ENCODE data around the gene ACSS2.
A peak's percentile ranks its signal among the peaks of the same experiment; 100 is the strongest.

ACSS2 gene

DNA sequence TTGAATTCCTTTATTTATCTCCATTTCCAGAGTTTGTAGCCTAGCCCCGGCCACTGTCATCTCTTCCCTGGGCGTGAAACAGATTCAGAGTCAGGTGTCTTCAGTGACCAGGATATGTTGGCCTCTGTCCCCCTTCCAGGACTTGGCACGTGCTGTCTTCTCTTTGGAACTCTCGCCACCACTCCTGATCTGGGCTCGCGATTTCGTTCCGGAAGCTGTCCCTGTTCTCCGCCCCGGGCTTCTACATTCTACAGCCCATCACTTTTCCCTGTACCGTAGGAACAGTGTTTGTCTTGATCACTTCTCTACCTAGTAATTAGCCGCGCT, 78.5 kb downstream of the ACSS2 start:
- no peaks in the 10 kb centered on the region for H3K9me3 ChIP-seq (ENCODE audit: insufficient read depth, low read depth, low read length)
- peak overlapping the region; percentile 84 for H3K4me3 ChIP-seq (ENCODE audit: low read length)
- peaks cover 5% of the 10 kb centered on the region; the same call in 1 of the 2 replicates for H3K27me3 ChIP-seq (ENCODE audit: insufficient read depth, low read length)
- peaks cover 2% of the 10 kb centered on the region; the same call in 1 of the 2 replicates for H3K4me1 ChIP-seq (ENCODE audit: insufficient read depth, low read length)
- peaks cover 4% of the 10 kb centered on the region; the same call in 1 of the 2 replicates for H3K36me3 ChIP-seq (ENCODE audit: insufficient read depth, low read depth, low read length)
- no peak overlapping the region for H3K27ac ChIP-seq (ENCODE audit: low read length)
- peak overlapping the region; percentile 89; the same call in 1 of the 2 replicates for H3K9ac ChIP-seq (ENCODE audit: low read depth, low read length)

DNA sequence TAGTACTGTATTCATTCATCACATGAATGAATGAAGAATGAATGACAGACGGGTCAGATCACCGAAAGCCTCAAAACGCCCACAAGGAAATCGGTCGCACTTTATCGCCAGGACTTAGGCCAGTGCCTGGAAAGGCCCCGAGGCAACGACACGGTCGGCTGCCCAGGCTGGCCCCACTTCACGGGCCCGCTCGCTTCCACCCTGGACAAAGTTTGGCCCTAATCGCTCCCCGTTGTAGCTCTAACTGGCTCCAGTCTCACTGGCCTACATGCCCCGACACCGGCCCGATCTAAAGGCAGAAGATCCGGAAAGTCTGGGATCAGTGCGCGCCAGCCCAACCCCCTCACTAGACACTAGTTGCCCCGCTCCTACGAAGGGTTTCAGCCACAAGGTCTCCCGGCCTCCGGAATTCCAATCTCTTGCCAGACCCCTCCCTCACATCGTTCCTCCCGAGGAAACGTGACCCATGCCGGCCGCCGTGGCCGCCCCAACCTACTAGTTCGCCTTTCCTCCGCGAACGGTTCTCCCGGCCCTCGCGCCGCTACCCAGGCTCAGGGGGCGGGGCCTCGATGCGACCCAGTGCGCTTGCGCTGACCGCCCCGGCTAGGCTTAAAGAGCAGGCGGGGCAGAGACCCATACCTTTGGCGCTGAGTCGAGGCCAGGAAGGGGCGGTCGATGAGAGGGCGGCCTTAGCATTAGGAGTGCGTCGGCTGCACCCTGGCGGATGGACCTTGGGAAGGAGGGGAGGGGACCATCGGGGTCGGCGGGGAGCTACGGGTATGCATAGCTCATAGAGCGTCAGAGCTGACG, 79.0 kb downstream of the ACSS2 start, which contains the start of the genes GSS and MYH7B:
TSS of gene GSS (minus strand) at position 576 of the 810 bp plus-strand sequence. CDS start 3,954 bp downstream, outside the sequence.
TSS of gene MYH7B (plus strand) at position 638 of the 810 bp plus-strand sequence. CDS start 22,138 bp downstream, outside the sequence.
- Histone ChIP-seq H3K4me1 (ENCODE audit: insufficient read depth, low read length) (peaks cover 2% of the 10 kb centered on the region; the same call in 1 of the 2 replicates), H3K27ac (ENCODE audit: low read length) (no peak within 1 kb of the TSS), H3K27me3 (ENCODE audit: insufficient read depth, low read length) (peaks cover 5% of the 10 kb centered on the region; the same call in 1 of the 2 replicates), H3K9me3 (ENCODE audit: insufficient read depth, low read depth, low read length) (no peaks in the 10 kb centered on the region), H3K9ac (ENCODE audit: low read depth, low read length) (peak within 1 kb of the TSS; percentile 89), H3K36me3 (ENCODE audit: insufficient read depth, low read depth, low read length) (no peaks in the 10 kb centered on the region), H3K4me3 (ENCODE audit: low read length) (peak within 1 kb of the TSS; percentile 84)

DNA sequence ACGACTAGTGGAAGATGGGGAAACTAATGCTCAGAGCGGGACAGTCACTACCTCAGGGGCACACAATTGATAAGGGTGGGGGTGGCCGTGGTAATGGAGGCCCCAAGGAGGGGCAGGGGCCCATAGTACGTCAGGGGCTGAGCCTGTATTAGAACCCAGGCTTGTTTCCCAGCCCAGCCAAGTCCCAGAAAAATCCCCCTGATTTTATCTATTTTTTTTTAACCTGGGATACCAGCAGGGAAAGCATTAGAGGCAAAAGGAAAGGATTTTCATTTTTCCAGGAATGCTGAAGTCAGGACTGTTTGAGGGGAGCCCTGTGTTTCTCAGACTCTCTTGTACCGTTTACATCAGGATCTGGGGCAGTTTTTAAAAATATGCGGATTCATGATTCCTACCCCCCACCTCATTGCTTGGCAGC, 79.6 kb downstream of the ACSS2 start:
- H3K4me3 ChIP-seq (ENCODE audit: low read length): peak overlapping the region; percentile 84; the same call in 1 of the 2 replicates
- no peaks in the 10 kb centered on the region for H3K36me3 ChIP-seq (ENCODE audit: insufficient read depth, low read depth, low read length)
- H3K27ac ChIP-seq (ENCODE audit: low read length): no peak overlapping the region
- H3K9ac ChIP-seq (ENCODE audit: low read depth, low read length): peak overlapping the region; percentile 65; the same call in 1 of the 2 replicates
- H3K27me3 ChIP-seq (ENCODE audit: insufficient read depth, low read length): peaks cover 5% of the 10 kb centered on the region; the same call in 1 of the 2 replicates
- peaks cover 2% of the 10 kb centered on the region; the same call in 1 of the 2 replicates for H3K4me1 ChIP-seq (ENCODE audit: insufficient read depth, low read length)
- no peaks in the 10 kb centered on the region for H3K9me3 ChIP-seq (ENCODE audit: insufficient read depth, low read depth, low read length)

DNA sequence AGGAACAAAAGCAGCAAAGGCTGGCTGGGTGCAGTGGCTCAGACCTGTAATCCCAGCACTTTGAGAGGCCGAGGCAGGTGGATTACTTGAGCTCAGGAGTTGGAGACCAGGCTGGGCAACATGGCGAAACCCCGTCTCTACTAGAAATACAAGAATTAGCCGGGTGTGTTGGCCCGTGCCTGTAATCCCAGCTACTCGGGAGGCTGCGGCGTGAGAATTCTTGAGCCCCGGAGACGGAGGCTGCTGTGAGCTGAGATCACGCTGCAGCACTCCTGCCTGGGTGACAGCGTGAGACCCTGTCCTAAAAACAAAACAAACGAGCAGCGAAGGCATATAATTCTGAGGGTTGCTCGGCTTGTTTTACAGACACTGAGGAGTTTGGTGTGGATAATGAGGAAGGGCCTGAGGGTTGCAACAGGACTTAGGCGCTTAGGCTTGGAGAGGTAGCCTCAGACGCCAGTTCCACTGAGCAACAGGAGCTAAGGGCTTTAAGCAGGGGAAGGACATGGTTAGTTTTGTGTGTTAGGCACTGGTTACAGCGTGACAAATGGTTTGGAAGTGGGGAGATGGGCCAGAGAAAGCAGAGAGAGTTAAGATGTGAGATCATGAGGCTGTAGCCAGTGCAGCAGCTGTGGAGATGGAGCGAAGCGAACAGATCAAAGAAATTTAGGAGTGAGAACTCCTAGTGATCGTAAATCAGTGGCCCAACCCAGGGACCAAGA, 80.5 kb downstream of the ACSS2 start:
- no peak overlapping the region for H3K27ac ChIP-seq (ENCODE audit: low read length)
- H3K9me3 ChIP-seq (ENCODE audit: insufficient read depth, low read depth, low read length): no peaks in the 10 kb centered on the region
- no peak overlapping the region for H3K9ac ChIP-seq (ENCODE audit: low read depth, low read length)
- peaks cover 2% of the 10 kb centered on the region; the same call in 1 of the 2 replicates for H3K4me1 ChIP-seq (ENCODE audit: insufficient read depth, low read length)
- peaks cover 5% of the 10 kb centered on the region; the same call in 1 of the 2 replicates for H3K27me3 ChIP-seq (ENCODE audit: insufficient read depth, low read length)
- no peaks in the 10 kb centered on the region for H3K36me3 ChIP-seq (ENCODE audit: insufficient read depth, low read depth, low read length)
- no peak overlapping the region for H3K4me3 ChIP-seq (ENCODE audit: low read length)

DNA sequence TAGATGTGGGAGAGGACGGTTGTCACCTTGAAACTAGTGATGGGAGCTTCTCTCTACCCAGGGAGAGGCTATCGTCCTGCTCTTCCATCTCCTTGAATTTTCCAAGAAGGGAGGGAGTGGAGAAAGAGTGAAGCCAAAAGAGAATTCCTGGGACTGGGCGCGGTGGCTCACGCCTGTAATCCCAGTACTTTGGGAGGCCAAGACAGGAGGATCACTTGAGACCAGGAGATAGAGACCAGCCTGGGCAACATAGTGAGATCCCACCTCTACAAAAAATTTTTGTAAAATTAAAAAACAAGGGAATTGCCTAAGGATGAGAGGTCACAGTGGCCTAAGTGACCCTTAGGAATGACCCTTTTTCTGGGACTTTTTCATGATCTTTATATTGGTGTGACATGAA, 88.1 kb downstream of the ACSS2 start:
- no peaks in the 10 kb centered on the region for H3K4me1 ChIP-seq (ENCODE audit: insufficient read depth, low read length)
- no peak overlapping the region for H3K9ac ChIP-seq (ENCODE audit: low read depth, low read length)
- H3K27ac ChIP-seq (ENCODE audit: low read length): no peak overlapping the region
- H3K9me3 ChIP-seq (ENCODE audit: insufficient read depth, low read depth, low read length): no peaks in the 10 kb centered on the region
- H3K4me3 ChIP-seq (ENCODE audit: low read length): no peak overlapping the region
- H3K27me3 ChIP-seq (ENCODE audit: insufficient read depth, low read length): no peaks in the 10 kb centered on the region
- H3K36me3 ChIP-seq (ENCODE audit: insufficient read depth, low read depth, low read length): no peaks in the 10 kb centered on the region

DNA sequence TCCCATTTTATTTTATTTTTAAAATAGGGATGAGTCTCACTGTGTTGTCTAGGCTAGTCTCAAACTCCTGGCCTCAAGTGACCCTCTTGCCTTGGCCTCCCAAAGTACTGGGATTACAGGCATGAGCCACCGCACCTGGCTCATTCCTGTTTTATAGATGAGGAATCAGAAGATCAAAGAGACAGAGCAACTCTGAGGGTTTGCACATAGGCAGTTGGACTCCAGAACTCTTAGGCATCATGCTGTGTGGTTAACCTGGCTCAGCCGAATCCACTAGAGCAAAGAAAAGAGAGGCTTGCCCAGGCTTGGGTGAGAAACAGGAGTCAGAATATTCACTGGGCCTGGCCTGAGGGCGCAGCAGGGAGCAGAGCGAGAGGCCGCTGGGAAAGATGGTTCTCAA, 88.6 kb downstream of the ACSS2 start:
- H3K9me3 ChIP-seq (ENCODE audit: insufficient read depth, low read depth, low read length): no peaks in the 10 kb centered on the region
- no peaks in the 10 kb centered on the region for H3K27me3 ChIP-seq (ENCODE audit: insufficient read depth, low read length)
- no peaks in the 10 kb centered on the region for H3K36me3 ChIP-seq (ENCODE audit: insufficient read depth, low read depth, low read length)
- H3K9ac ChIP-seq (ENCODE audit: low read depth, low read length): no peak overlapping the region
- H3K4me3 ChIP-seq (ENCODE audit: low read length): no peak overlapping the region
- no peak overlapping the region for H3K27ac ChIP-seq (ENCODE audit: low read length)
- H3K4me1 ChIP-seq (ENCODE audit: insufficient read depth, low read length): no peaks in the 10 kb centered on the region

DNA sequence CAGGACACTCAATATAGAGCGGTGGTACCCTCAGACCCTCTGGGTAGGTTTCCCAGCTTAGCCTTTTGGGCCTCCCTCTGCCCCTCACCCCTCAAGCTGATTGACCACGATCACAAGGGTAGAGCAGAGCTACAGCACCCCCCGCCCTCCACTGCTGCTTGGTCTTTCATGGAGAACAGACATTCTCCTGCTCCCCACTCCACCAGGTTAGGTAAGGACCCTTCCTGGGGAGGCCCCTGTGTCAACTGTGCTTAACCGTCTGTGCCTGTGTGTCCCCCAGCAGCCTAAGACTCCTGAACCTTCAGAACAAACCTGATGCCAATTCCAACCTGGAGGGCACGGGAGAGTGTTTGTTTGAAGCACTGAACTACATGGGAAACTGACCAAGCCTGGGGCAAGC, 91.0 kb downstream of the ACSS2 start:
- Histone ChIP-seq H3K27ac (ENCODE audit: low read length) (no peak overlapping the region), H3K27me3 (ENCODE audit: insufficient read depth, low read length) (no peaks in the 10 kb centered on the region), H3K36me3 (ENCODE audit: insufficient read depth, low read depth, low read length) (no peaks in the 10 kb centered on the region), H3K4me1 (ENCODE audit: insufficient read depth, low read length) (no peaks in the 10 kb centered on the region), H3K9me3 (ENCODE audit: insufficient read depth, low read depth, low read length) (no peaks in the 10 kb centered on the region), H3K4me3 (ENCODE audit: low read length) (no peak overlapping the region), H3K9ac (ENCODE audit: low read depth, low read length) (no peak overlapping the region)

DNA sequence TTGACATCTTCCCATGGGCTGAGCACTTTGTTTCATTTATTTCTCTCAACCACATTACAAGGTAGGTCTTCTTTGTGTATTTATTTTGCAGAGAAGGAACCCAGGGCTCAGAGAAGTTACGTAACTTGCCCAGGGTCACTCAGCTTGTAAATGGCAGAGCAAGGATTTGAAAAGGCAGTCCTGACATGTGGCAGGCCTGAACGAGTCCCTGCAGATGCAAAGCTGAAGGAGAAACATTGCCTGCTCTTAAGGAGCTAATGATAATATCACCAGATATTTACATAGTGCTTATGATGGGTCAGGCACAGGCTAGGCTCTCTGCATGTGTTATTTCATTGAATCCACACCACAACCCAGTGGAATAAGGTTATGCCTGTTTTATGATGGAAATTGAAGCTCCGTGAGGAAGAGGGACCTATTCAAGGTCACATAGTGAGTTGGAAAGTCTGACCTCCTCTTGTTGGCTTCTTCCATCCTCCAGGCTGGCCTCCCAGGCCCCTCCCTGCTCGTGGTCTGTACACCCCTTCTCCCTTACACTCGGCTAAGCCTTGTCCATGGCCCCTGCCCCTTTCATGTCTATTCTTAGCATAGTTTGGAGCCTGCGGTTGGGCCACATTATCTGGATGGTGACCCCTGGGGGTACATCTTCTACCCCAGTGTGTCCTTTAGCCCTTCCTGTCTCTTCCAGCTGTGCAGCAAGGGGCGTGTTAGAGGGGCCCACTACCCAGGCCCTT, 91.8 kb downstream of the ACSS2 start:
- H3K9ac ChIP-seq (ENCODE audit: low read depth, low read length): no peak overlapping the region
- no peak overlapping the region for H3K4me3 ChIP-seq (ENCODE audit: low read length)
- H3K27me3 ChIP-seq (ENCODE audit: insufficient read depth, low read length): no peaks in the 10 kb centered on the region
- no peaks in the 10 kb centered on the region for H3K4me1 ChIP-seq (ENCODE audit: insufficient read depth, low read length)
- no peak overlapping the region for H3K27ac ChIP-seq (ENCODE audit: low read length)
- no peaks in the 10 kb centered on the region for H3K9me3 ChIP-seq (ENCODE audit: insufficient read depth, low read depth, low read length)
- H3K36me3 ChIP-seq (ENCODE audit: insufficient read depth, low read depth, low read length): no peaks in the 10 kb centered on the region

DNA sequence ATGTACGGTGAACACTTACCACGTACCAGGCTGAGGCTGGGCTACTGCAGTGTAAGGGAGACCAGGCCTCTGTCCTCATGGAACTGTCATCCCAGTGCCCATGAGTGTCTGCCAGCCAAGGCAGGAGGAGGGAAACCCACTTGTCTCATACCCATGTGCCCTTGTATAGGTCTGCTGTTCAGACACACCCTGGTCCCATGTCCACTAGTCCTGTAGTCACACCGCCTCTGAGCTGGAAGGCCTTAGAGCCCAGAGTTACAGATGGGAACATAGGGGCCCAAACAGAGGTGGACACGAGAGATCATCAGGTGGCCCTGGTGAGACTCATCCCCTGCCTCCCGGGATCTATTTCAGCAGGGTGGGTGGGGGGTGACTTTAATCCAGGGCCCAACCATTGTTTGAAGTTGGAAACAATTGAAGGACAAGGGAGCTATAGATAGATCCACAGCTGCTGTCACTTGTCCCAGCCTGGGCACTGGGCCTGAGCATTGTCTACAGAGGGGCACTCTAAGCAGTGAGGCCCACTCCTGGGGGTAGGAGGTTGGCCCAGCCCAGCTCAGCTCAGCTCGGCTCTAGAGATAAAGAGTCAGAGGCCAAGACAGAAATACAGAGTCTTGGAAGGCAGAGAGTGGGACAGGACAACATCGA, 93.9 kb downstream of the ACSS2 start:
- Histone ChIP-seq H3K4me3 (ENCODE audit: low read length) (no peak overlapping the region), H3K9ac (ENCODE audit: low read depth, low read length) (no peak overlapping the region), H3K9me3 (ENCODE audit: insufficient read depth, low read depth, low read length) (no peaks in the 10 kb centered on the region), H3K4me1 (ENCODE audit: insufficient read depth, low read length) (no peaks in the 10 kb centered on the region; the same call in 1 of the 2 replicates), H3K27me3 (ENCODE audit: insufficient read depth, low read length) (no peaks in the 10 kb centered on the region), H3K36me3 (ENCODE audit: insufficient read depth, low read depth, low read length) (no peaks in the 10 kb centered on the region), H3K27ac (ENCODE audit: low read length) (no peak overlapping the region)

DNA sequence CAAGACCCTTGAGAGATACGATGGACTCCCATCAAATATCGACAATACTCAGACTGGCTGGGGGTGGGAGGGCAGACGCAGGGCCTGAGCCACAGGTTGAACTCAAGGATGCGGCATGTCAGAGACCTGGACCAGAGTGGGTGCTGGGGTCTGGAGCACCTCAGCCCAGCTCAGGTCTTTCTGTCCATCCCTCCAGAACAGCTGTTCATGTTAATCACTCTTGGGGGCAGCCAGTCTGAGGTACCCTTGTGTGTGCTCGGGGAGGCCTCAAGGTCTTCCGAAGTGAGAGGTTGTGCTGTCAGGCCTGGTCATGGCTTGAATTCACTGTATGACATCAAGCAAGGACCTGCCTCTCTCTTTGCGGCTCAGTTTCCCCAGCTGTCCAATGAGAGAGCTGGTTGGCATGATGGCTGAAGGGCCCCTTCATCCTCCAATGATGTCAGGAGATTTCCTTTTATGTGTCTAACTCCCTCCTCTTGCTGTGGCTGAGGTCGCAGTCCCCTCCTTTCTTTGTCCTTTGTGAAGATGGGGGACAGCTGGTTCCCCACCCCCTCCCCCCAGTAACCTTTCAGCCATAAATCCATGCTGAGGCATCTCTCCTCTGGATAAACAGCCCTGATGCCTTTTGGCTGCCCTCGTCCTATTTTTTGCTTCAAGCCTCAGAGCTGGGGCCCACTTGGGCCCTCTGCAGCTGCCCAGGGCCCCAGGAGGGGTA, 94.6 kb downstream of the ACSS2 start:
- no peaks in the 10 kb centered on the region for H3K36me3 ChIP-seq (ENCODE audit: insufficient read depth, low read depth, low read length)
- no peaks in the 10 kb centered on the region for H3K27me3 ChIP-seq (ENCODE audit: insufficient read depth, low read length)
- H3K9me3 ChIP-seq (ENCODE audit: insufficient read depth, low read depth, low read length): no peaks in the 10 kb centered on the region
- H3K4me3 ChIP-seq (ENCODE audit: low read length): no peak overlapping the region
- no peak overlapping the region for H3K27ac ChIP-seq (ENCODE audit: low read length)
- no peaks in the 10 kb centered on the region; the same call in 1 of the 2 replicates for H3K4me1 ChIP-seq (ENCODE audit: insufficient read depth, low read length)
- H3K9ac ChIP-seq (ENCODE audit: low read depth, low read length): no peak overlapping the region
